ENCODE results near the gene KLK3. TPM values are rescaled to one million over a fixed set of nuclear protein-coding genes. Genes with fewer than 3 reads are reported as not detected.
"Not testable (repeated sequence)": the region's sequence is repeated elsewhere in the genome, so short reads cannot be mapped to it uniquely, and the experiment has no call there.

KLK3 gene
- total RNA-seq, 1 experiment from 2014 or later: not detected

DNA sequence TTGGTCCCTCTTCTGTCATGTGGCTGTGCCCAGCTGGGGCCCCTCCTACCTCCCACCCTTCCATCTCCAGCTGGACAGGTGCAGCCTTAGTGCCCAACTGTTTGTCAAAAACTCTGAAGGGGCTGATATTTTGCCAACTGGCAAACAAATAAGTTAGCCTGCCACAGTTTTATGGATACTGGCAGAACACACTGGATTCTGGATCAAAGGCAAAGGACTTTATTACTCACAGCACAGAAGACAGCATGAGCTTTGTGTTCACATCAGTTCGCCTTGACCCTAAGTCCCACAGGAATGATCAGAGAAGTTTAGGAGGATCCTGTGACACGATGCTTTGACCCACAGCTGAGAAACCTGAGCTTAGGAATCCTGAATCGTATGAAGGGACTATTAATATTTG lies 34.9 kb downstream of the KLK3 start:
- peak; percentile 54 for DNase-seq (ENCODE audit: low read depth, low spot score)
- in situ Hi-C loops (cut with HindIII; ENCODE audit: low pct_unique_long_range_greater_than_20kb, low sequenced_read_pairs): no loop called here

DNA sequence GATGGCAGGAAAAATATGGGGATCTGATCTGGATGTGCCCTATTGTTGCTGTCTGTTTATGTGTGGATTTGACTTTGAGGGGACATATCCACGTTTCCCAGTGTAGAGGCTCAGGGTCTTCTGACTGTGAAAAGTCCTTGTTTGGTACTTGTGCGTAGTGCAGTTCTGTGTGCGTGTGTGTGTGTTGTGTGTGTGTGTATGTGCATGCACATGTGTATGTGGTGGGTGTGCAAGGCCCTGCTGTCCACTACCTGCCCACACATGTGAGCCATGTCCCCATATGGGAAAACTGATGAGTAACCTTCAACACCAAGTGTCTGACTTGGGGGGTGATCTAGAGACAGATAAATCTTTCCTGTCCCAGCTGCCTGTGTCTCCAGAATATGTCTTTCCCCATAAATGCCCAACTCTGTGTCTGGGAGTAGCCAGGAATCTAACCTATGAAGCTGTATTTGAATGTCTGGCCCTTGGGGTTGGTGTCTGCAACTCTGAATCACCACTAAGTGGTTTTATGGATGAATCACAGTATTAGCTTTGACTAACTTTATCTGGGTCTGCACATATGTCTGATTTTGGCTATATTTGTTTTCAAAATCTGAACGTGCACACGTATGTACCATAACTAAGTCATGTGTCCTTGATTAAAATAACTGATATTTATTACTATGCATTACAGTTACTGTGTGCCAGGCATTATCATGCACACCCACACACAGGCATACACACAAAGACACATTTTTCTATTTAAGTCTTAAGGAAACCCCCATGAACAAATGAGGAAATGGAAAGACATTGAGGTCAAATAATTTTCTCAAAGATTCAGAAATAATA lies 35.9 kb downstream of the KLK3 start:
- no peak for DNase-seq (ENCODE audit: low read depth, low spot score)
- in situ Hi-C loops (cut with HindIII; ENCODE audit: low pct_unique_long_range_greater_than_20kb, low sequenced_read_pairs): no loop called here

DNA sequence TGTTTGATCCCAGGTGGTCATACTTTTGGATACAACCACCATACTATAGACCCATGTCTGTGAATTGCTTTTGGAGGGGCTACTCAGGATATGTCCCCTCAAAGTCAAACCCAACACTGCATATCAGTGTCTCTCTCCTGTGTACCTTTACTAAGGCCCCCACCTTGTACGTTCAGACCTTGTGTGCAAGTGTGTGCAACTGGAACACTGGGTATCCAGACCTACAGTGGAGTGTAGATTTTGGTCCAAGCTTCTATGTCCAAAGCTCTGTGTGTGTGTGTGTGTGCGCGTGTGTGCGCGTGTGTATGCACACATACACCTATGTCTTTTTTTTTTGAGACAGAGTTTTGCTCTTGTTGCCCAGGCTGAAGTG lies 36.5 kb downstream of the KLK3 start:
- in situ Hi-C loops (cut with HindIII; ENCODE audit: low pct_unique_long_range_greater_than_20kb, low sequenced_read_pairs): no loop called here
- no peak for DNase-seq (ENCODE audit: low read depth, low spot score)

DNA sequence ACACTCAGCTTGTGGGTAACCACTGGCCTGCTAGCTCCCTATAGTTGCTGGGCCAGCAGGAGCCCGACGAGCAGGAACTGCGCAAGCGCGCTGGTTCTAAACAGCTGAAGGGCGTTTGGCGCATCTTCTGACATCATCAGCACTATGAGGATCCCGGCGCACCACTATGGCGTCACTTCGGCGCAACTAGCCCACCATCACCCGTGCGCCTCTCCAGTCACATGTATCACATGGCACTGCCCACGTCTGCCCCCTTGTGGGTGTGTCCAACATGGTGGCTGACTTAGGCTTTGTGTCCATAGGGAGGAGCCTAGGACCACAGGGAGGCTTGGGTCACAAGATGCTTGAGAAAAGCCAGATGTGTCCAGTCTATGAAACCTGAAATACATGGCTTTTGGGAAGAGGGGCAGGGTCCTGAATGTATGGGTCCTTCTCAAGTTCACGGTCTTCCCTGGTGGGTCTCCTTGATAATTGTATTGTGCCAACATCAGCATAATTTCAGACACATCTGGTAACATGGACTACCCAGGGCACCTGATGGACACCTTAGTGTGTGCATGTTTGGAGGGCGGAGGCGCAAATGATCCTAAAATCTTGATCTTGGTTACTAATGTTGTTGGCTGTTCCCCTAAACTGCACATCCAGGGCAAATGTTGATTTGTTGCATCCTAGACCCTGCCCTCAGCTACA lies 38.5 kb downstream of the KLK3 start:
- peak; percentile 33 for DNase-seq (ENCODE audit: low read depth, low spot score)
- in situ Hi-C loops (cut with HindIII; ENCODE audit: low pct_unique_long_range_greater_than_20kb, low sequenced_read_pairs): no loop called here

DNA sequence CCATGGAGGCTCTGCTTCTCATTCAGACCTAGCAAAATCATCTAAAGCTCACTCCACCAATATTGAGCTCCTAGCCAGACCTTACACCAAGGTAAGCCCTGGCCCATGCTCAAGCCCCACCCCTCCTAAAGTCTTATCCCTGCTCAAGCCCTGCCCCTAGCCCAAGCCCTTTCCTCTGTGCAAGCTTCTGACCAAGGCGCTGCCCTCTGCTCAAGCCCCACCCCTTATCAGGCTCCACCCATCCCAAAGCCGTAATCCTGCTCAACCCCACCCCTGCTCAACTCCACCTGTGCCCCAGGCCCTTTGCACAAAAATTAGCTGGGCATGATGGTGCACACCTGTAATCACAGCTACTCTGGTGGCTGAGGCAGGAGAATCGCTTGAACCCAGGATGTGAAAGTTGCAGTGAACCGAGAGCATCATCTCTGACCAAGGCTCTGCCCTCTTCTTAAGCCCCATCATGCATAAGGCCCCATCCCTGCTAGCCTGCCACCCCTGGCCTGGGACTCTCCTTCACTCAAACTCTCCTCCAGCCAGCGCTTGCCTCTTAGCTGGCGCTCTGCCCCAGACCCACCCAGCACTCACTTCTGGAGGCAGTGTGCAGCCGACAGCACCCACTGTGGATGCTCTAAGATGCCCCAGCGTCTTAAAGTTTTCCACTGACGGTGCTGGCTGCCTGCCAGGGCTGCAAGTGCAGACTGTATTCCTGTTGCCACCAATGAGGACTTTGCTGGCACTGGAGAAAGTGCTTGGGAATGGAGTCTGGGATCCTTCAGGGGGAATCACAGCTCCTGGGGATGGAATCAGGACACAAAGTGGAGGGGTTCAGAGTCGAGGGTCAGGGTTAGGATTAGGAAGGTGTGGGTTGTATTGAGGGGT lies 40.0 kb downstream of the KLK3 start:
- in situ Hi-C loops (cut with HindIII; ENCODE audit: low pct_unique_long_range_greater_than_20kb, low sequenced_read_pairs): no loop called here
- DNase-seq (ENCODE audit: low read depth, low spot score): no peak

DNA sequence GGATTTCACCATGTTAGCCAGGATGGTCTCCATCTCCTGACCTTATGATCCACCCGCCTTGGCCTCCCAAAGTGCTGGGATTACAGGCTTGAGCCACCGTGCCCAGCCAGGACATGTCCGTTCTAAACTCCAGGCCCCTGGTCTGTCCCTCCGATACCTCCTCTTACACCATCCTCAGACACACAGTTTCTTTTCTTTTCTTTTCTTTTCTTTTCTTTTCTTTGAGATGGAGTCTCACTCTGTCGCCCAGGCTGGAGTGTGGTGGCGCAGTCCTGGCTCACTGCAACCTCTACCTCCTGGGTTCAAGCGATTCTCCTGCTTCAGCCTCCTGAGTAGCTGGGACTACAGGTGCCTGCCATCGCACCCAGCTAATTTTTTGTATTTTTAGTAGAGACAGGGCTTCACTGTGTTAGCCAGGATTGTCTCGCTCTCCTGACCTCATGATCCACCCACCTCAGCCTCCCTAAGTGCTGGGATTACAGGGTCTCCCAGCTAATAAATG lies 41.4 kb downstream of the KLK3 start:
- in situ Hi-C loops (cut with HindIII; ENCODE audit: low pct_unique_long_range_greater_than_20kb, low sequenced_read_pairs); DNase-seq (ENCODE audit: low read depth, low spot score): not testable (repeated sequence)

DNA sequence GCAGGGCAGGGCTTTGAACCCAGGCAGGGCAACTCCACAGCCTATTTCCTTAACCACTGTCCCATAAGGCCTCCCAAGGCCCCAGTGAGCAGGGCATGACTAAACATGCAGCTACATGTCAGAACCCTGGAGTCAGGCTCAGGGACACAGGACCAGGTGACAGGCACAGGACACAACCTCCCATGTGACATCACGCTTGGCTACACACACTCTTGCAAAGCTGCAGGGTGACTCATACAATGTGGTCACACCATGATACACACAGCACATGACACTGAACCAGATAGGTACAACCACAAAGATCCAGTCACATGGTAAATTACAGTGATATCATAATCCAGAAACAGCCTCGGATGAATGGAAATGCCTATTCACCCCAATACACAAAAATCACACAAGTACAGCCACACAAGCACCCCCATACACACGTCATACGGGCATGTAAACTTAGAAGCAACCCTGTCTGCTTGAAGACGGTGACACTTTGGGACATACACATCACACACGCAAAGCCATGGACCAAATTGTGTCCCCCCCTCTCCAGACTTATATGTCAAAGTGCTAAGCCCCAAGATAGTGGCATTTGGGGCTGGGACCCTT lies 42.0 kb downstream of the KLK3 start:
- in situ Hi-C loops (cut with HindIII; ENCODE audit: low pct_unique_long_range_greater_than_20kb, low sequenced_read_pairs): no loop called here
- DNase-seq (ENCODE audit: low read depth, low spot score): peak; percentile 74

DNA sequence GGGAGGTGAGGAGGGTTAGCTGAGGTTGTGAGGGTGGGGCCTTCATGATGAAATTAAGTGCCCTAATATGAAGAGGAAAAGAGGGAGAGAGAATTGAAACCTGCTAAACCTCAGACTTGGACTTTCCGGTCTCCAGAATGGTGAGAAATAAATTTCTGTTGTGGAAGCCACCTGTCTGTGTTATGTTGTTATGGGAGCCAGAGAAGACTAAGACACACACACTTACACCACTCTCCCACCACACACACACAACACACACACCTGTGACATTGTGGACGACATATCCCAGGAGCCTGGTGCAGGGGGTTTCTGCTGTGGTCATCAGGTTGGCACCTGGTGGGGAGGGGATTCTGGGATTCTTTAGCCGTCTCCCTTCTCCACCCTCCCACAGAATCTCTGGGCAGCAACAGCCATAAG lies 42.5 kb downstream of the KLK3 start:
- no peak for DNase-seq (ENCODE audit: low read depth, low spot score)
- in situ Hi-C loops (cut with HindIII; ENCODE audit: low pct_unique_long_range_greater_than_20kb, low sequenced_read_pairs): no loop called here

DNA sequence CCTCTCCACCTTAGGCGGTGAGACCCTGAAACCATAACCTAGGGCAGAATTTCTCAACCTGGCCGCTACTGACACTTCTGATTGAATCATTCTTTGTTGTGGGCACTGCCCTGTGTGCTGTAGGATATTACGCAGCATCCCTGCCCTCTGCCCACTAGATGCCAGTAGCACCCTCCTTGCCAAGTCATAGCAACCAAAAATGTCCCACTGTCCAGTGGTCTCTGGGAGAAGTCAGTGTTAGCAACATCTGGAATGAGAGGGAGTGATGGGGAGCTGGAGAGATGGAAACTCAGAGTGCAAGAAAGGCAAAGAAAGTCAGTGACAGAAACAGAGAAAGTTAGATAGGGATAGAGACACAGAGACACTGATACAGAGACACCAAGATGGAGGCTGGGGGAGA lies 42.9 kb downstream of the KLK3 start:
- in situ Hi-C loops (cut with HindIII; ENCODE audit: low pct_unique_long_range_greater_than_20kb, low sequenced_read_pairs): no loop called here
- peak; percentile 40 for DNase-seq (ENCODE audit: low read depth, low spot score)

DNA sequence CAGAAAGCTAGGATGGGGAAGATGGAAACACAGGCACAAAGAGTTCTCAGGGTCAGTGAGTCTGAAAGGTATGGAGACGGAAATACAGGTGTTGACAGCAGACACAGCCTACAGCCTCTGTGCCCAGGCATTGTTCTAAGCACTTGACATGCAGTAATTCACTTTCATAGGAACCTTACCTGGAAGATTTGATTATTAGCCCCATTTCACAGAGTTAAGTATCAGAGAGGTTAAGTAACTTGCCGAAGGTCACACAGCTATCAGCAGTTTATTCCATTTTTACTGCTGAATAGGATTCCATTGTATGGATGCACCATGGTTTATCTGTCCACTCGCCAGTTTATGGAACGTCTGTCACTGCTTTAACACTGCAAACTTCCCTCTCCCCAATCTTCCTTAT lies 43.3 kb downstream of the KLK3 start:
- in situ Hi-C loops (cut with HindIII; ENCODE audit: low pct_unique_long_range_greater_than_20kb, low sequenced_read_pairs): no loop called here
- DNase-seq (ENCODE audit: low read depth, low spot score): no peak

DNA sequence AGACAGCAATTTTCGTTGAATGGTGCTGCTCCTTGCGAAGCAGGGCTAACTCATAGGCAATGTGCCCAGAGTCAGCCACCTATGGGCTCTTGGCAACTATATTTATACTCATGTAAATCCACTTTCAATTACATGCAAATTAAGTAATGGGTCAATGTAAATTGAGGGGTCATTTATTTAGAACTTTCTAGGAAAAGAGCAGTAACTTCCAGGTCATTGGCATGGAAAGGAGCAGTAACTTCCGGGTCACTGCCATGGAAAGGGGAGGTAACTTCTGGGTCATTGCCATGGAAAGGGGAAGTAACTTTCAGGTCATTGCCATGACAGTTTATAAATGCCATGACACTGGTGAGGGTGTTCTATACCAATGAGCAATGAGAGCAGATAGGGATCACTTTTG lies 44.9 kb downstream of the KLK3 start:
- no peak for DNase-seq (ENCODE audit: low read depth, low spot score)
- in situ Hi-C loops (cut with HindIII; ENCODE audit: low pct_unique_long_range_greater_than_20kb, low sequenced_read_pairs): no loop called here

DNA sequence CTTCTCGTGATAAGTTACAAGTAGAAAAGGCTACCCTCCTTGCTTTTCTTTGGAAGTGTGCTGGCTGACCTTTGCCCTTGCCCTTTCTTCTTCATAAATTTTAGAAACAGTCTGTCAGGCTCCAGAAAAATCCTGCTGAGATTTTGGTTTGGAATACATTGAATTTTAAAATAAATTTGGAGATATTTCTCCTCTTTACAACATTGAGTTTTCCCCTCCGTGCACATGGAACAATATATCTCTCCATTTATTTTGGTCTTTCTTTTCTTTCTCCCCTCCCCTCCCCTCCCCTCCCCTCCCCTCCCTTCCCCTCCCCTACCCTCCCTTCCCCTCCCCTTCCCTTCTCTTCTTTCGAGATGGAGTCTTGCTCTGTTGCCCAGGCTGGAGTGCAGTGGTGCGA lies 47.9 kb downstream of the KLK3 start:
- in situ Hi-C loops (cut with HindIII; ENCODE audit: low pct_unique_long_range_greater_than_20kb, low sequenced_read_pairs): no loop called here
- no peak for DNase-seq (ENCODE audit: low read depth, low spot score)

DNA sequence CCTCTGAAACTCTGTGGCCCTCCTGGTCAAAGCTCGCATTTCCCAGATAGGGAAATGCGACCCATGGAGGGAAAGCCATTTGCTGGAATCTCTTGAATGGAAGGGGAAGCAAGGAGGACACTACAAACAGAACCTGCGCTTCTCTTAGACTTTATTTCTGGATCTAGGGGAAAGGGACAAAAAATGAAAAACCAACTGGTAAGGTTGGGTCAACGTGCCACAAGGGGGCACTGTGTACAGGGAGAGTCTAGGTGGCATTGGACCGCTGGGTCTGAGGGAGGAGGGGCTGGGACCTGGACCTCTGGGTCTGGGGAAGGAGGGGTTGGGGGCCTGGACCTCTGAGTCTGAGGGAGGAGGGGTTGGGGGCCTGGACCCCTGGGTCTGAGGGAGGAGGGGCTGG lies 51.5 kb downstream of the KLK3 start:
- in situ Hi-C loops (cut with HindIII; ENCODE audit: low pct_unique_long_range_greater_than_20kb, low sequenced_read_pairs): no loop called here
- DNase-seq (ENCODE audit: low read depth, low spot score): peak; percentile 69

DNA sequence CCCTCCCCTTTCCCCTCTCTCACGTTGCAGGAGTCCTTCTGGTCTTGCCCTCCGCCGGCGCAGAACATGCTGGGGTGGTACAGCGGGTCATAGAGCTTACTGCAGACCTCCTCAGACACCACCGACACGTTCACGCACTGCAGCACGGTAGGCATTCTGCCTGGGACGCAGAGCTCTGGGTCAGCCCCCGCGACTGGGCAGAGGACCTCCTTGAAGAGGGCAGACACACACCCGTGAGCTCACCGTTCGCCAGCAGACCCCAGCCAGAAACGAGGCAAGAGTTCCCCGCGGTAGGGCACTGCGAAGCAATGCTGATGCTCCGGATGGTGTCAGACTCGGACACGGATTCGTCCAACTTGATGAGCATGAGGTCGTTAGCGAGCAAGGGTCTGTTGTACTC lies 53.6 kb downstream of the KLK3 start:
- no peak for DNase-seq (ENCODE audit: low read depth, low spot score)
- in situ Hi-C loops (cut with HindIII; ENCODE audit: low pct_unique_long_range_greater_than_20kb, low sequenced_read_pairs): no loop called here

DNA sequence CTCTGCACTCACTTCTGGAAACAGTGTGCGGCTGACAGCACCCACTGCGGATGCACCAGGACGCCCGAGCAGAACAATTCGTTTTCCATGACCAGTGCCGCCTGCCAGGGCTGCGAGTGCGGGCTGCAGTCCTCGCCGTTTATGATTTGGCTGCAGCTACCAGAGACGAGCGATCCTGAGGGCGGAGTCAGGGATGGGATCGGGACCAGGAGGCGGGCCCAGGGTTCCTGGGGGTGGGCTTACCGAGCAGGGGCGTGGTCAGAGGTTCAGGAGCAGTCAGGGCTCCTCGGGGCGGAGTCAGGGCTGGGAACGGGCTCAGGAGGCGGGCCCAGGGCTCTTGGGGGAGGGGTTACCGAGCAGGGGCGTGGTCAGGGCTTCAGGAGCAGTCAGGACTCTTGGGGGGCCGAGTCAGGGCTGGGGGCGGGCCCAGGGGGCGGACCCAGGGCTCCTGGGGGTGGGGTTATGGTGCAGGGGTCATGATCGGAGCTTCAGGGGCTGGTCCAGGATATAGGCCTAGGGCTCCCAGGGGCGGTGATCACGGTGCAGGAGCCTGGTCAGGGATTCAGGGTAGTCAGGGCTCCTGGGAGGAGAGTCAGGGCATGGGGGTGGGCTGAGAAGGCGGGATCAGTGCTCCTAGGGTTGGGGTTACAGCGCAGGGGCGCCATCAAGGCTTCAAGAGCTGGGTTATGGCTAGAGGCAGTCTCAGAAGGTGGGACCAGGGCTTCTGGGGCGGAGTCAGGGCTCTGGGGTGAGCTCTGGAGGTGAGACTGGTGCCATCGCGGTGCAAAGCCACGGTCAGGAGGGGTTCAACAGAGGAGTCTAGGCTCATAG lies 54.7 kb downstream of the KLK3 start:
- peak; percentile 88 for DNase-seq (ENCODE audit: low read depth, low spot score)
- in situ Hi-C loops (cut with HindIII; ENCODE audit: low pct_unique_long_range_greater_than_20kb, low sequenced_read_pairs): no loop called here

Data from SK-MEL-5 (cell line).